ENCODE measurements around the gene PSMC2. TPM values are rescaled to one million over a fixed set of nuclear protein-coding genes. Genes with fewer than 3 reads are reported as not detected.

Gene PSMC2
- total RNA-seq, 4 donors from 2014 or later = 84.3 to 106 (median 97.3) TPM

DNA sequence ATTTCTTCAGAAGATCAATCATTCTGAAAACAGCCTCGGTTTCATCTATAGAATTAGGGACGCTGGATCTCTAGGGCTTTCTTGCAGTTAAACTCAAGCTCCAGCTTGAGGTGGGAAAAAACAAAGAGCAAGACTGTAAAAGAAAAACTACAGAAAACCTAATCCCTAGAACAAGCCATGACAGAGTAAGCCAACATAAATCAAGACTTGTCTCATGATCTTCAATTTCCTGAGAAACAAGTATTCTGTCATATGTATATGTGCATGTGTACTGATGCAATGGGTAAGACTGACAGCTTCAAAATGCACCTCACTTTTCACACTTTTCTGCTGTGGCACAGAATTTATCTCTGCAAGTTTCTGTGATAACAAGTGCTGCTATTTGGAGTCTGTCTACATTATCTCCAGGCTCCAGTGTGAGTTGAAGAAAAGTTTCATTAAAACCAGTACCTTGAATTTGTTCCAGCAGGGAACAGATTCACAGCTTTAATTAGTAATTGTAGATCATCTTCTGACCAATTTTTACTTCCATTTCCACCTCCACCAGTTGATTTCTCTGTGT lies 31.0 kb upstream of the PSMC2 start:
- DNase-seq (ENCODE audit: low spot score) (no peak), ATAC-seq (ENCODE audit: low FRiP score) (no peak)
- TF ChIP-seq, protein P1, sequence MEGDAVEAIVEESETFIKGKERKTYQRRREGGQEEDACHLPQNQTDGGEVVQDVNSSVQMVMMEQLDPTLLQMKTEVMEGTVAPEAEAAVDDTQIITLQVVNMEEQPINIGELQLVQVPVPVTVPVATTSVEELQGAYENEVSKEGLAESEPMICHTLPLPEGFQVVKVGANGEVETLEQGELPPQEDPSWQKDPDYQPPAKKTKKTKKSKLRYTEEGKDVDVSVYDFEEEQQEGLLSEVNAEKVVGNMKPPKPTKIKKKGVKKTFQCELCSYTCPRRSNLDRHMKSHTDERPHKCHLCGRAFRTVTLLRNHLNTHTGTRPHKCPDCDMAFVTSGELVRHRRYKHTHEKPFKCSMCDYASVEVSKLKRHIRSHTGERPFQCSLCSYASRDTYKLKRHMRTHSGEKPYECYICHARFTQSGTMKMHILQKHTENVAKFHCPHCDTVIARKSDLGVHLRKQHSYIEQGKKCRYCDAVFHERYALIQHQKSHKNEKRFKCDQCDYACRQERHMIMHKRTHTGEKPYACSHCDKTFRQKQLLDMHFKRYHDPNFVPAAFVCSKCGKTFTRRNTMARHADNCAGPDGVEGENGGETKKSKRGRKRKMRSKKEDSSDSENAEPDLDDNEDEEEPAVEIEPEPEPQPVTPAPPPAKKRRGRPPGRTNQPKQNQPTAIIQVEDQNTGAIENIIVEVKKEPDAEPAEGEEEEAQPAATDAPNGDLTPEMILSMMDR (IDR thresholded peaks at IDR 0.05) = no peak

DNA sequence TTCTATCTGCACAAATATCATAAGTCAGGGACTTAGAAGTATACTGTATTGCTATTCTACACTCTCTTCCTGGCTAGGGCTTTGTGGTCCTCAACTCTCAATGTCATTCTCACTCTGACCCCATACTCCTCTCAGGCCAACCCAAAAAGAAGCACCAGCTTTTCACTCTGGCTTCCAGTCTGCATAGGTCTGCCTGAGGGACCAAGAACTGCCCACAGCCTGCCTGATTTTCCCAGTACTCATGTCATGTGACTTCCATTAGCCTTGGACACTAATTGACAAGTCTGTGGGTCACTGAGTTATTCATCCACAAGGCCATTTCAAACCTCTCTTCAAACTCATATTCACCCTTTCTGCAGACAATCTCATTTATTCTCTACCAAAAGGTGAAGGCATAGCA lies 30.4 kb upstream of the PSMC2 start:
- ATAC-seq (ENCODE audit: low FRiP score) (no peak), DNase-seq (ENCODE audit: low spot score) (no peak)
- TF ChIP-seq, protein P1 (IDR thresholded peaks at IDR 0.05) = no peak

DNA sequence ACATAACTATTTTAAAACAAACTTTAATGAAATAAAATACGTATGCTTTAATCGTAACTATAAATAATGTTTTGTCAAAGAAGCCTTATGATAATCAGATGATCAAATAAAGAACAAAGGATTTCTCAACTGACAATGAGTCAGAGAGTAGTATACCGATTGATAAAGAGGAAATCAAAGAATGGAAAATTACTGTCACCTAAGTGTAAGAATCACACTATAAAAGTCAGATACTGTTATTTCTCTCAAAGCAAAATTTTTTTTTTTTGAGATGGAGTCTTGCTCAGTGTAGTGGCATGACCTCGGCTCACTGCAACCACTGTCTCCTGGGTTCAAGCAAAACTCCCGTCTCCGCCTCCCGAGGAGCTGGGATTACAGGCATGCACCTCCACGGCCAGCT lies 21.7 kb upstream of the PSMC2 start:
- no peak for DNase-seq (ENCODE audit: low spot score)
- TF ChIP-seq, protein P1 (IDR thresholded peaks at IDR 0.05) = no peak
- ATAC-seq (ENCODE audit: low FRiP score) = no peak

DNA sequence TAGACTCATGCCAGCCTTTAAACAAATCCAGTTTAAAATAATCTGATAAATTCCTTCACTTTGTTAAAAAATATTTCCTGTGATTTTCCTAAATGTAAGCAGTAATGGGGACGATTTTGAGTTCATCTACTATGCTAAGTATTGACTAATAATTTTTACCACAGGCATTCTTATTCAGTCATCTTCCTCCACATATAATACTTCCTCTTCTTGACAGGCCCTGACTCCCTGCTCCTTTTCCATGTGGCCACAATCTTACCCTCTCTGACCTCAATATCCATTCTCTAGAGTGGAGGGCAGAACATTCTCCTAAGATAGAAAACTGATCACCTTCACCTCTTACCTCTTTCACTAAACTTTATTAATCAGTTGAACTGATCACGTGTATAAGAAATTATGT lies 10.7 kb upstream of the PSMC2 start:
- TF ChIP-seq, protein P1 (IDR thresholded peaks at IDR 0.05) = no peak
- no peak for ATAC-seq (ENCODE audit: low FRiP score)
- no peak for DNase-seq (ENCODE audit: low spot score)

DNA sequence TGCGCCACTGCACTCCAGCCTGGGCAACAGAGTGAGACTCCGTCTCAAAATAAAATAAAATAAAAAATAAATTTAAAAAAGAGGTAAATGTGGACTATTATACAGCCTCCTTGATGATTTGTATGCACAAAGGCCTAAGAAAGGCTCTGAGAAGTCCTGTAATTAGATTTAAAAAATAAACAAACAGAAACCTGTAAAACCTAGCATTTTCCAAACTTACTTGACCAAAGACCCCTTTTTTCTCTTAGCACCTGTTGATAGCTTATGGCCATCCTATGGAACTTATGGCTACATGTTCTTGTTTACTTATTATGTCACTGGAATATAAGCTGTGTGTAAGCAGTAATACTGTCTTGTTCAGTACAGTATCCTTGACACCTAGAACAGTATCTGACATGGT lies 8.6 kb upstream of the PSMC2 start:
- TF ChIP-seq, protein P1 (IDR thresholded peaks at IDR 0.05) = no peak
- DNase-seq (ENCODE audit: low spot score) (no peak), ATAC-seq (ENCODE audit: low FRiP score) (no peak)

DNA sequence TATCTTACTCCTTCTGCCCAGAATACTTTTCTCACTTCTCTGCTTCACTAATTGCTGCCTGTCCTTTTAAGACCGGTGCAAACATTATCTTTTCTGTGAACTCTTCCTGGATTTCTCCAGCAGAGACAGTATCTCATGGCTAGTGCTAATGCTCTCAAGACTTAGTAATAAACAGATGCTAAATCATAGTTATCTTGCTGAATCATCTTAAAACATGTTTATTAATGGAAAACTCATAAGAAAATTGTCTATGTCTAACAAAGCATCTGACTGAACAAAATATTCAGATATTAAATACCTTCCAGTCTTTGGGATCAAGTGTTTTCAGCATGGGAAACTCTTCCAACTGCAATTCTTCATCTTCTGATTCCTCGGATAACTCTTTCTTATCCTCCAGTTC lies 6.0 kb upstream of the PSMC2 start:
- ATAC-seq (ENCODE audit: low FRiP score) = no peak
- TF ChIP-seq, protein P1 (IDR thresholded peaks at IDR 0.05) = no peak
- DNase-seq (ENCODE audit: low spot score) = no peak

DNA sequence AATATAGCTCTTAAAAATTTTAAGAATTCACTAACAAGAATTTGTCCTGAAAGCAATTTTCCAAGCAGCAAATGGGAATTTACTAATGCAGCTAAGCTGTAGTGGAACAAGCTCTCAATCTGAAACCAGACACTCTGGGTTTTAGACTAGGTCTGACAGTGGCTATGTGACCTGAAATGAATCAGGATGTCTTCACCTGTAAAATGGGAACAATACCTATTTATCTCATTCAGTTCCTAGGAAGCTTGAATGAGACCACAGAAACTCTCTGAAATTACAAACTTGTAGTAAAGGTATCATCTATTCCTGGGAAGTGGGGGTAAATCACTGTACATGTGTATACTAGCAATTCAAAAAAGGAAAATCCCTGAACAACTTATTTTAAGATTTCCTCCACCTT lies 4.1 kb upstream of the PSMC2 start:
- ATAC-seq (ENCODE audit: low FRiP score) (no peak), DNase-seq (ENCODE audit: low spot score) (no peak)
- TF ChIP-seq, protein P1 (IDR thresholded peaks at IDR 0.05) = no peak

All from omental fat pad (tissue), 4 donors.